Keratinocyte (primary cell): ENCODE data around the gene STARD3.

Experiments
- CTCF ChIP-seq, 3 experiments: IDR thresholded peaks in 1 of 3; conservative IDR thresholded peaks in 1 of 3; optimal IDR thresholded peaks in 1 of 3; 2 replicates in 2 of 3; 3 replicates in 1 of 3; pipeline versions ENCODE3 to v1.5.1; 2011; ENCODE audit warnings: low read length in 3 of 3, mild to moderate bottlenecking in 3 of 3, moderate library complexity in 2 of 3, control low read depth in 1 of 3, inconsistent platforms in 1 of 3; ENCODE audit not compliant: insufficient read depth in 2 of 3; ENCODE audit errors: extremely low read depth in 1 of 3
- EZH2 ChIP-seq: IDR thresholded peaks from one replicate; pipeline ENCODE4 v1.6.1; 2012; ENCODE audit warnings: inconsistent platforms, mild to moderate bottlenecking, low read length, moderate library complexity

GRCh38 chr17:39595294-39595693 lies 41.6 kb upstream of the STARD3 start:
- TF ChIP-seq CTCF (optimal IDR thresholded peaks at IDR 0.05 in 1 of 3, IDR thresholded peaks at IDR 0.05 in 1 of 3, conservative IDR thresholded peaks at IDR 0.05 in 1 of 3; ENCODE audit: extremely low read depth in 1 of 3, insufficient read depth in 2 of 3, low read length in 3 of 3): no peak
- TF ChIP-seq EZH2: peak; percentile 12
